Colon (tissue), 2 donors: Measurements from ENCODE around the gene GUK1.
"Not testable (repeated sequence)": the region's sequence is repeated elsewhere in the genome, so short reads cannot be mapped to it uniquely, and the experiment has no call there.

Experiments
- FAIRE-seq: peaks from 2 replicates; lab custom pipeline; 2012; peaks lifted over from hg19 to GRCh38; lab: Jason Lieb, UNC
- donor health status: control.
- donor health status: control.

Gene GUK1

DNA sequence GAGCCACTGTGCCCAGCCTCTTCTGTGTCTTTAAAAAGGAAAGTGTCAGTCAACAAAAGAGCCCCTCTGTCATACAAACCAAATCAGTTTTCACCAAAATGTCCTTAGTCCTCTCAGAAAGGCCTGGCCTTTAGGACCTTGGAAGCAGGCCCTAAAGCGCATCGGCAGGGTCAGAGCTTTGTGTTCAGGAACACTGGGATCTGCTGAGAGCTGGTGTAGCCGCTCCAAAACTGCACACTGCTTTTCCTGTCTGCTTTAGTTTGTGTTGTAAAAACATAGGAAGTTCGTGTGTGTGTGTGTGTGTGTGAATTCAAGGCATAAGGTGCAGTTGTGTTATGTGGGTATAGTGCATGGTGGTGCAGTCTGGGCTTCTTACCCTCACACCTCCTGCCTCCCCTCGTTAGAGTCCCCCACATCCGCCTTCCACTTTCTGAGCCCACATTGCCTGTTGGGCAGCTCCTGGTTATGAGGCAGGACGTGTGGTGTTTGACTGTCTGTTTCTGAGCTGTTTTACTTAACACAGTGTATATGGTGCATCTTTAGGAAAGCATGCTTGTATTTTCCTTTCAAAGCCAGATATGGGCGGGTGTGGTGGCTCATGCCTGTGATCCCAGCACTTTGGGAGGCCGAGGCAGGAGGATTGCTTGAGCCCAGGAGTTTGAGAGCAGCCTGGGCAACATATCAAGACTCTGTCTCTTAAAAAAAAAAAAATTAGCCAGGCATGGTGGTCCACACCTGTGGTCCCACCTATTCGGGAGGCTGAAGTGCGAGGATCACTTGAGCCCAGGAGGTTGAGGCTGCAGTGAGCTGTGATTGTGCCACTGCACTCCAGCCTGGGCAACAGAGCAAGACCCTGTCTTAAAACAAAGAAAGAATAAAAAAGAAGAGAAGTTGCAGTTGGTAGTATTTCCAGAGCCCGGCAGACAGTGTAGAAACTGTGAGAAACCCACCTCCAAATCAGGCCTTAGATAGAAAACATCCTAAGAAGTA lies 37.9 kb downstream of the GUK1 start:
- FAIRE-seq = no peak

DNA sequence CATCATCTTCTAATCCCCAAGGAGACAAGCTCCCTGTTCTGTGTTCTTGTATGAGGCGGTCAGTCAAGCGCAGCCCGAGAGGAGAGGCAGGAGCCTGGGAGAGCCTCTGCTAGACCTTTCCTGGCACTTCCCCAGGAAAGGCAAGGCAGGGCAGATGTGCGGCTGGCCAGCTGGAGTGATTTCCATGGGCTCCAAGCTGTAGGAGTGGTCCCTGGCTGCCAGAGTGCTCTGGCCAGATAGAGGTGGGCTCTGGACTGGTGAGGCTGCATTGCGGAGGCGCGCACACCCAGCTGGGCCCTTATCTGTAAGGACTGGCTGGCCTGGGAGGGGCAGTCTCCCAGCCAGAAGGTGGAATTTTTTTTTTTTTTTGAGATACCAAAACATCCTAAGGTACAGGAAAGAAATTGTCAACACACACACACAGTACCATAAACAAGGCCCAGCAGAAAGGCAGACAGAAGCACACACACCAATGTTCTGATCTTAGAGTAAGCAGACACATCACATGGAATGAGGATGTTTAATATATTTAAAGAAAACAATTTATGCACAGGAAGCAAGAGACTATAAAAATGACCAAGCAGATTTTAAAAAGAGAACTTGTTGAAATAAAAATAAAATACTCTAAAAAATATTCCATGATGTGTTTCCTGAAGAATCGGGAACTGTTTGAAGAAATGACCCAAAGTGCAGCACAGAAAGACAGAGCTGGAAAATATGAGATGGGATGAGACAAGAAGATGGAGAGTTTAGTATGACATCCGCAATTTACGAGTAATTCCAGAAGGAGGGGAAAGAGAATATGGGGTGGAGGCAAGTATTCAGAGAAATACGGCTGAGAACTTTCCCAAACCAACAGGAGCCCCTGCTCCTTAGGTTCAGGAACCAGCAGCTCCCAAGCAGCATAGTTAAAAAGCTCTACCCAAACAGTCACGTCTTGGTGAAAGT lies 38.9 kb downstream of the GUK1 start:
- no peak for FAIRE-seq

DNA sequence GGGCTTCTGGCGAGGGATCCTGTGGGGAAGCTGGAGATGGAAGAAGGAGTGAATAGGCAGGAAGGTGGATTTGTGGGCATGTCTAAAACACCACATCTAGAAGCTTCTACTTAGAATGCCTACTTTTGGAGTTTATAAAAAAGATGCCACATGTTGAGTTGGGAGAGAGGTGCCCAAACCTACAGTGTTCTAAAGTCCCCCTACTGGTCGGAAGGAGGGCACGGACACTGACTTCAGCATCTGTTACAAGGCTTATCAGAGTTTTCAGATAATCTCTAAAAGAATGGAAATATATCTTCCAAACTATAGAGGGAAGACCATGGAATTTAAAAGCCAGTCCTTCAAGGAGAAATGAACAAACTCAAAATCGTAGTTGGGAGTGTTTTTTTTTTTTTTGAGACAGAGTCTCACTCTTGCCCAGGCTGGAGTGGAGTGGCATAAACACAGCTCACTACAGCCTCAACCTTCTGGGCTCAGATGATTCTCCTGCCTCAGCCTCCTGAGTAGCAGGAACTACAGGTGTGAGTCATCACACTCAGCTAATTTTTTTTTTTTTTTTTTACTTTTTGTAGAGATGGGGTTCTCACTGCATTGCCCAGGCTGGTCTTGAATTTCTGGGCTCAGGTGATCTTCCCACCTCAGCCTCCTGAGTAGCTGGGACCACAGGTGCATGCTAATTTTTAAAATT lies 40.3 kb downstream of the GUK1 start:
- FAIRE-seq = no peak

DNA sequence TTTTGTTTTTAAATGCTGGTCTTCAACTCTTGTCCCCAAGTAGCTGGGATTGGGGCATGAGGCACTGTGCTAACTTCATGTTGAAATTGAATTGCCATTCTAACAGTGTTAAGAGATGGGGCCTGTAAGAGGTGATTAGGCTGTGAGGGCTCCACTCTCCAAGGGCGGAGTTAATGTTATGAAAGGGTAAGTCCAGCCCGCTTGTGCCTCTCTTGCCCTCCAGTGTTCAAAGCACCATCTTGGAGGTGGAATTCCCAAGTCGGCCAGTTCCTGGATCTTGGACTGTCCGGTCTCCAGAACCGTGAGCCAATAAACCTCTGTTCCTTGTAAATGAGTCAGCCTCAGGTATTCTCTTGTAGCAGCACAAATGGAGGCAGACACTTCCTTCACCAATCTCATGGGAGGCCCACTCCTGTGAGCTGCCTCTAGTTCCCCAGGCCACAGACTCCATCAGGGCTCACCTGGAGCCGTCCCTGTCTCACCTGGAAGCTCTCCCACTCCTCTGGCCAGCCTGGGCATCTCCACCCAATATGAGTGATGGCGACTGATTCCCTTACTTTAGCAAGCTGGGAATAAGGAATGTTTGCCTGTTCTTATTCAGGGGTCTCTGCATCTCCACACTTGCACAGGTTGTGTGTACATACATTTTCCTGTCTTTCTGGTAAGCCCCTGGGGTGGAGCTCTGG lies 41.0 kb downstream of the GUK1 start:
- no peak for FAIRE-seq

DNA sequence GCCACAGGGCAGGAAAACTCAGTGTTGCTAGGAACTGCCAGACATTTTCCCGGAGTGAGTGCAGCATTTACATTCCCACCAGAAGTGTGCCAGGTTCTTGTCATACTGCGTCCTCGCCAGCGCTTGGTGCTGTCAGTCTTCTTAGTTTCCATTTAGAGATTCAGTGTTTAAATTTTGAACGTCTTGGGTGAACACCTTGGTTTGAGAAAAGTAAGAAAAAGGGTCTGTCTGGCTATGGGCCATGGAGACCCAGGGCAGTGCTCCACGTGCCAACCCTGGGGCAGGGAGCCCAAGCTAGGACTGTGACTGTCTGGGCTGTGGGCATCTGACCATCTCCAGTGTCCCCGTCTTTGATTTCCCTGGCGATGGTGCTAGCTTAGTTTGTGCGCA lies 41.6 kb downstream of the GUK1 start:
- no peak for FAIRE-seq

DNA sequence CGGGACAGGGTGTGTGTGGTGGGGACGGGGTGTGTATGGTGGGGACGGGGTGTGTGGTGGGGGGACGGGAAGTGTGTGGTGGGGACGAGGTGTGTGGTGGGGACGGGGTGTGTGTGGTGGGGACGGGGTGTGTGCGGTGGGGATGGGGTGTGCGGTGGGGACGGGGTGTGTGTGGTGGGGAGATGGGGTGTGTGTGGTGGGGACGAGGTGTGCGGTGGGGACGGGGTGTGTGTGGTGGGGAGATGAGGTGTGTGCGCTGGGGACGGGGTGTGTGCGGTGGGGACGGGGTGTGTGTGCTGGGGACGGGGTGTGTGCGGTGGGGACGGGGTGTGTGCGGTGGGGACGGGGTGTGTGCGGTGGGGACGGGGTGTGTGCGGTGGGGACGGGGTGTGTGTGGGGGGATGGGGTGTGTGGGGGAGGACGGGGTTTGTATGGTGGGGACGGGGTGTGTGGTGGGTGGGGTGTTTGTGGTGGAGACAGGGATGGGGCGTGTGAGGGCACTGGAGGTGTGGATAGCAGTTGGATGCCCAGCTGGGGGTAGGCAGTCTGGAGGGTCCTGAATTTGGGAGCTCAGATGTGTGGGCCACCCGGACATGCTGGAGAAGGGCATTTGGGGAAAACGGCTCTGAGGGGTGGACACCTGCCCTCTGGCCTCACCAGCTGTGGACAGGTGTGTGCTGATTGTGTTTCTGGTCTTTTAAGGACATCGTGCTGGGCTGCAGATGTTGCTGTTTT lies 42.4 kb downstream of the GUK1 start:
- no peak for FAIRE-seq

DNA sequence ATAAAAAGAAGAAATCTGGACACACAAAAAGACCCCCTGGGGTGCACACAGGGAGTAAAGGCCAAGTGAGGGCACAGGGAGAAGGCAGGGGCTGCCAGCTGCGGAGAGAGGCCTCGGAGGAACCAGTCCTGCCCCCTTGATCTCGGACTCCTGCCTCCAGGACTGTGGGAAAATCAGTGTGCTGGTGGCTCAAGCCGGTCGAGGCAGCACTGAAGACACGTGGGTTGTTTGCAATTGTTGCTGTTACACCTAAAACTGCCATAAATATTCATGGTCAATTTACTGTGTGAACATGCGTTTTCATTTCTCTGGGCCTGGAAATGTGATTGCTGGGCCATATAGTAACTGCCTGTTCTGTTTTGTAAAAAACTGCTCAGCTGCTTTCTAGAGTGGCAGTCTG lies 44.1 kb downstream of the GUK1 start:
- FAIRE-seq = no peak

DNA sequence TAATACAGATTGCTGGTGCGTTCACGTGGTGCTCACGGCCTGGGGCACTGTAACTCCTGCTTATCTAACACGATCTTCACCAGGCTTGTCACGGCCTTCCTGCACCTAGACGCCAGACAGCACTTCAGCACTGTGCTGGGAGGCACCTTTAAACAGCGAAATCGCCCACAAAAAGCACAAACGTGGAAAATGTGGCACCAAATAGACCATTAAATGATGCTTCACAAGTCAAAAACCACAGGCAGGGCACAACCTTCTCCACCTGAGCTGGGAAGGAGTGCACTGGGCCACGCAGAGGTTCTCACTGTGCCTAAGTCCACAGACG lies 45.5 kb downstream of the GUK1 start:
- no peak for FAIRE-seq

DNA sequence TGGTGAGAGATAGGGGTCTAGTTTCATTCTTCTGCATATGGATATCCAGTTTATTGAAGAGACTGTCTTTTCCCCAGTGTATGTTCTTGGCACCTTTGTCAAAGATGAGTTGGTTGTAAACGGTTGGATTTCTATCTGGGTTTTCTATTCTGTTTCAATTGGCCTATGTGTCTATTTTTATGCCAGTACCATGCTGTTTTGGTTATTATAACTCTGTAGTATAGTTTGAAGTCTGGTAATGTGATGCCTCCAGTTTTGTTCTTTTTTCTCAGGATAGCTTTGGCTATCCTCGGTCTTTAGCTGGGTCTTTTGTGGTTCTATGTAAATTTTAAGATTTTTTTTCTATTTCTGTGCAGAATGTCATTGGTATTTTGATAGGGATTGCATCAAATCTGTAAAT lies 48.2 kb downstream of the GUK1 start:
- FAIRE-seq = not testable (repeated sequence)

DNA sequence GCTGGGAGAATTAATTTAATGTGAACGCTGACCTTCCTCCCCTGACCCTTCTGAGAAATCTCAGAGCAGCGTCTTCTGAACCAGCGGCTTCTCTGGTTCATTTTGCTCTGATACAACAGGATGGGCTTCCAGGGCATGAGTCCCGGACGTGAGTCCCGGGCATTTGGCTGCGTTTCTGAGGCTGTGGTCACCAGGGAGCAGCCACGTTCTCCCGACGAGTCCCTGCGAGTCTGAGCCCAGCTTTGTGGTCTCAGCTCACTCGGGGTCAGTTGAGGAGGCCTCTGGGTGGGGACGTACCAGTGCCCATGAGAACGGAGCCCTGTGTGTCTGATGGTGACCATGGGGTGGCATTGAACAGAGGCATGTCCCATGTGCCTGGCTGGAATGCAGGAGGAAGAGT lies 50.1 kb downstream of the GUK1 start:
- no peak for FAIRE-seq

DNA sequence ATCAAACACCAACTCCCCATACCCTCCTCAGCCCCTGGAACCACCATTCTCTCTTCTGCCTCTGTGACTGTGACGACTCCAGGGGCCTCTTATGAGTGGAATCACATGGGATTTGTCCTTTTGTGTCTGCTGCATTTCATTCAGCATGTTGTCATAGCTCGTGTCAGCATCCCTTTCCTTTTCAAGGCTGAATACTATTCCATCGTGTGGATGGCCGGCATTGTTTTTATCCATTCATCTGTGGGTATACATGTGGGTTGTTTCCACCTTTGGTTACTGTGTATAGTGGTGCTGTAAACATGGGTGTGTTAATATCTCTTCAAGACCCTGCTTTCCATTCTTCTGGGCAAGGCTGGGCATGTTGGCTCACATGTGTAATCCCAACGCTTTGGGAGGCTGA lies 50.7 kb downstream of the GUK1 start:
- FAIRE-seq = no peak

DNA sequence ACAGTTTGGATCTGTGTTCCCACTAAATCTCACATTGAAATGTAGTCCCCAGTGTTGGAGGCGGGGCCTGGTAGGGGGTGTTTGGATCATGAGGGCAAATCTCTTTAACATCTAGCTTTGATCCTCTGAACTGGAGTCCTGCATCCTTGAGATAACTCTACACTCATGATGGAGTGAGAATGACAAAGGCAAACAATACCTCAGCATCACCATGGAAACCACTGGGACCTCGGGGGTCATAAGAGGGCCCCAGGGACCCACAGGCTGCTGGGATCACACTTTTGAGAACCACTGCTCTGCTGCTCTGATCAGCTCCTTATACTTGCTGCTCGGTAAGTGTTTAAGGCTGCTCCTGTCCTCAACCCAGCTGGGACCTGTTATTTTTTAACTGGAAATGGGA lies 54.4 kb downstream of the GUK1 start:
- FAIRE-seq = no peak

DNA sequence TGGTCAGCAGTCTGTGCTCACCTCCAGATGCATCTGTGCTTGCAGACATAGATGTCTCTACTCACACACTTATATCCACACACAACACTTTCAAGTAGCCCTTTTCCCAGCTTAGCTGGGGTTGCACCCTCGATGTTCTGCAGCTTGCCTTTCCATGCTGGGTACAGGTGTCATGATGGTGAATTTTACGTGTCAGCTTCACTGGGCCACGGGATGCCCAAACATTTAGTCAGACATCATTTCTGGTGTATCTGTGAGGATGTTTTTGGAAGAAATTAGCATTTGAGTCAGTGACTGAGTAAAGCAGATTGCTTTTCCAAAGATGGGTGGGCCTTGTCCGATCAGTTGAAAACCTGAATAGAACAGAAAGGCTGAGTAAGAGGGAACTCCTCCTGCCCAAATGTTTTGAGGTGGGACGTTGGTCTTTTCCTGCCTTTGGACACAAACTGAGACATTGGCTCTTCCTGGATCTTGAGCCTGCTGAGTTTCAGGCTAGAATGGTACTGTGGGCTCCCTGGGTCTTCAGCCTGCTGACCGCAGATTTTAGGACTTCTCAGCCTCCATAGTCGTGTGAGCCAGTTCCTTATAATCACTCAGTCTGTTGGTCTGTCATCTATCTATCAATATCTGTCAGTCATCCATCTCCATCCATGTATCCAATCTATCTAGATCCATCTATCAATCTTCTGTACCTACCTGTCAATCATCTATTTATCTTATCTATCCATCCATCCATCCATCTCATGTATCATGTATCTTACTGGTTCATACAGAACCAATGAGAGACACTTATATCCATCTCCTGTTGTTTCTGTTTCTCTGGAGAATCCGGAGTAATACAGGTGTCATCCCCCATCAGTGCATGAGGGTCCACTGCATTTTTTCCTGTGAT lies 55.1 kb downstream of the GUK1 start:
- FAIRE-seq = no peak

DNA sequence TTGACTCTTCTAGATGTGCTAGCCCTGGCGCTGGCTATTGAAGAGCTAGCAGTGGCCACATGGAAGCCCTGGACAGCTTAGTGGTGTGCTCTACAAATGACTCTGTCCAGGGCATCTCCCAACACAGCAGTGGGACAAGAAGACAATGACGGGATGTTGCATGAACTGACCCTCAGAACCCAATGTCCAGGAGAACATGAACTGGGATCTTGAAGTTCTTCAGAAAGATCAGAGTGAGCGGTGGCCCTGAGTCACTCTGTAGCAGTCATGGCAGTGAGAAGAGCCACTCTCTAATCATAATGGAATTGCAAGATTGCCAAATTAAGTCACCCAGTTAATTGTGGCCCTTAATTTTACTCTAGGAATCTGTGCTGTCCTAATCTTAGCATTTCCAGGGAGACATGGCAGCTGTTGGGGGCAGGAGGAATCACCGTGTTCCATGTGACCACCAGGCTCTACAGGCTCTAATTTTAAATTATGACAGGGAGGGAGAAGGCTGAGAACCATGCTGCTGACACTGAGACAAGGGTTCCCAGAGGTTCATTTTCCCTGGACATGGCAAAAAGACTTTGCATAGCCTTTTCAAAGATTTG lies 57.6 kb downstream of the GUK1 start:
- FAIRE-seq = no peak
